KOPT-K1 (cell line): Measurements from ENCODE around the gene IL1RL1.
A peak's percentile ranks its signal among the peaks of the same experiment; 100 is the strongest.

Experiments used
- H3K27ac ChIP-seq: fragments of 200-600 bp; sonication (generic); 2 replicates; pipeline ENCODE4 v1.5.1; 2016; ENCODE audit warnings: antibody characterized with exemption, mild to moderate bottlenecking, low read depth, low read length; ENCODE audit not compliant: poor library complexity, severe bottlenecking
- H3K36me3 ChIP-seq: fragments of 200-600 bp; sonication (generic); 2 replicates; pipeline ENCODE4 v1.5.1; 2017; ENCODE audit warnings: antibody characterized with exemption, mild to moderate bottlenecking, low read length, moderate library complexity; ENCODE audit not compliant: insufficient read depth
- H3K9me3 ChIP-seq: fragments of 200-600 bp; sonication (generic); 2 replicates; pipeline ENCODE4 v1.5.1; 2017; ENCODE audit warnings: antibody characterized with exemption, low read length, mild to moderate bottlenecking; ENCODE audit not compliant: insufficient read depth, poor library complexity, severe bottlenecking

Gene IL1RL1

GRCh38 chr2:102283996-102284395 lies 27.4 kb upstream of the IL1RL1 start:
- no peaks in the 10 kb centered on the region for H3K9me3 ChIP-seq
- no peak overlapping the region for H3K27ac ChIP-seq
- H3K36me3 ChIP-seq = no peaks in the 10 kb centered on the region

DNA sequence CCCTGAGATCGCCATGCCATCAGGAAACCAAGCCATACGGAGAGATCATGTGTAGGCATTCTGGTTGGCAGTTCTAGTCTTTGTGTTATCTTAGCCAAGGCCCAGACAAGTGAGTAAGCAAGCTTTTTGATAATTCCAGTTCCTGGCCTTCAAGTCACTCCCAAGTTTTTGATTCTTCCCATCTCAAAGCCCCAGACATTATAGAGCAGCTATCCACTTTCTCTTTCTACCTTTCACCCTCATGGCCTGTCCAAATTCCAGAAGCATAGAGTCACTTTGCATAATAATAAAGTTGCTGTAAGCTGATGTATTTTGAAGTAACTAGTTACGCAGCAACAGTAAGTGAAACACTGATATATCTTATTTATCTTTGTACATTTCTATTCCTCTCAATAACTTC lies 26.8 kb upstream of the IL1RL1 start:
- no peak overlapping the region for H3K27ac ChIP-seq

GRCh38 chr2:102285368-102285767 lies 26.0 kb upstream of the IL1RL1 start:
- no peak overlapping the region for H3K27ac ChIP-seq
- H3K9me3 ChIP-seq = no peaks in the 10 kb centered on the region
- no peaks in the 10 kb centered on the region for H3K36me3 ChIP-seq

More for the DNA sequence above, 26.8 kb upstream of the IL1RL1 start:
- no peaks in the 10 kb centered on the region for H3K36me3 ChIP-seq
- no peaks in the 10 kb centered on the region for H3K9me3 ChIP-seq

- H3K36me3 ChIP-seq = no peaks in the 10 kb centered on the region
- H3K27ac ChIP-seq = no peak overlapping the region
- no peaks in the 10 kb centered on the region for H3K9me3 ChIP-seq
These were observed 25.3 kb upstream of the IL1RL1 start for GRCh38 chr2:102286041-102286440.

DNA sequence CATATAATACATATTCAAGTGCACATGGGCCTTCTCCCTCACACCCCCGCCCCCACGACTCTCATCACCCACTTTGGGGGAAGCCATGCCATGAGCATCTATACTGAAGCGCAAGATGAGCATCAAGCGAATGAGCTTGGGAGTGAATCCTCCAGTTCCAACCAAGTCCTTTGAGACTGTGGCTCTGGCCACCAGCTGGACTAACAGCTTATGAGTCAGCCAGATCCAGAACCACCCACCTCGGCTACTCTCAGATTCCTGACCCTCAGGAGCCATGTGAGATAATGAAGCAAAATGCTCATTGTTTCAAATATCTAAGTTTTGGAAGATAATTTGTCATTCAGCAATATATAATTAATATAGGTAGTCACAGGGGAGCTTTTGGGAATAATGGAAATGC lies 22.2 kb upstream of the IL1RL1 start:
- Histone ChIP-seq H3K27ac (no peak overlapping the region), H3K36me3 (no peaks in the 10 kb centered on the region), H3K9me3 (no peaks in the 10 kb centered on the region)

DNA sequence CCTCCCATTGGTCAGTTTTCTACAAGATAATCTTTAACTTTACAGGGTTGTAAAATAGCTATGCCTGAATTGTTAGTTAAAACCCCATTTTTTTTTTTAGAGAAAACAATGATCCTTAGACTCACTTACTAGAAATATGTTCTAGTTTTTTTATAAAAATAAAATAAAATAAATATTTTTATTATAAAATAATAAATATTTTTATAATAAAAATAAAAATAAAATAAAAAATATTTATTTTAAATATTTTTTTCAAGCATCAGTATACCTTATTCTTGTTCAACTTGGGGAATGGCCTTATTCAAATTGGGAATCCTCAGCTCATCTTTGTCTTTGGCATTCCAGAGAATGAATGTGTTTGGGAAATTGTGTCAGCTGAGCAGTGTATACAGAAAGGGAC lies 20.8 kb upstream of the IL1RL1 start:
- H3K9me3 ChIP-seq = no peaks in the 10 kb centered on the region

GRCh38 chr2:102291319-102292075 lies 19.9 kb upstream of the IL1RL1 start:
- Histone ChIP-seq H3K9me3 (no peaks in the 10 kb centered on the region), H3K27ac (peak overlapping the region; percentile 9), H3K36me3 (no peaks in the 10 kb centered on the region)

More for the DNA sequence above, 20.8 kb upstream of the IL1RL1 start:
- H3K36me3 ChIP-seq = no peaks in the 10 kb centered on the region
- H3K27ac ChIP-seq = no peak overlapping the region

GRCh38 chr2:102294802-102295489 lies 16.4 kb upstream of the IL1RL1 start:
- H3K36me3 ChIP-seq = no peaks in the 10 kb centered on the region
- no peak overlapping the region for H3K27ac ChIP-seq
- H3K9me3 ChIP-seq = no peaks in the 10 kb centered on the region

GRCh38 chr2:102295566-102295965 lies 15.8 kb upstream of the IL1RL1 start:
- Histone ChIP-seq H3K27ac (no peak overlapping the region), H3K36me3 (no peaks in the 10 kb centered on the region), H3K9me3 (no peaks in the 10 kb centered on the region)

GRCh38 chr2:102296449-102296848 lies 14.9 kb upstream of the IL1RL1 start:
- Histone ChIP-seq H3K27ac (no peak overlapping the region), H3K36me3 (no peaks in the 10 kb centered on the region), H3K9me3 (no peaks in the 10 kb centered on the region)

GRCh38 chr2:102297891-102298290 lies 13.5 kb upstream of the IL1RL1 start:
- no peaks in the 10 kb centered on the region for H3K36me3 ChIP-seq
- no peak overlapping the region for H3K27ac ChIP-seq
- H3K9me3 ChIP-seq = no peaks in the 10 kb centered on the region

- H3K36me3 ChIP-seq = no peaks in the 10 kb centered on the region
- no peaks in the 10 kb centered on the region for H3K9me3 ChIP-seq
- no peak overlapping the region for H3K27ac ChIP-seq
These were observed 9.4 kb upstream of the IL1RL1 start for GRCh38 chr2:102301867-102302362.

- H3K9me3 ChIP-seq = no peaks in the 10 kb centered on the region
These were observed 8.9 kb upstream of the IL1RL1 start for GRCh38 chr2:102302458-102302857.

GRCh38 chr2:102303589-102303988 lies 7.8 kb upstream of the IL1RL1 start:
- Histone ChIP-seq H3K9me3 (no peaks in the 10 kb centered on the region), H3K27ac (no peak overlapping the region), H3K36me3 (no peaks in the 10 kb centered on the region)

More at GRCh38 chr2:102302458-102302857, 8.9 kb upstream of the IL1RL1 start:
- Histone ChIP-seq H3K27ac (no peak overlapping the region), H3K36me3 (no peaks in the 10 kb centered on the region)

- Histone ChIP-seq H3K36me3 (no peaks in the 10 kb centered on the region), H3K27ac (no peak overlapping the region), H3K9me3 (no peaks in the 10 kb centered on the region)
These were observed 7.1 kb upstream of the IL1RL1 start for GRCh38 chr2:102304268-102304667.
